ENCODE results near the gene SYT12. TPM values are rescaled to one million over a fixed set of nuclear protein-coding genes. Genes with fewer than 3 reads are reported as not detected.

SYT12 gene
- total and polyA plus RNA-seq, 2 donors (not counting 3 experiments of a cell fraction or from before 2014, with no cell fraction given), result not detected

- no peak for DNase-seq (ENCODE audit: low read depth, low spot score)
- no TSS peak for BruUV-seq (replicated peaks)
- POLR2A ChIA-PET, result no interaction called here
Observed at GRCh38 chr11:67066333-67066709, 43.4 kb downstream of the SYT12 start.

More at GRCh38 chr11:67066333-67066709, 43.4 kb downstream of the SYT12 start:
- Histone ChIP-seq H3K36me3 (ENCODE audit: control insufficient read depth in 2 of 2, extremely low read depth in 1 of 2, insufficient read depth in 2 of 2, low read length in 2 of 2) (no peaks in the 10 kb centered on the region), H3K27ac (ENCODE audit: insufficient read depth, low read depth, low read length) (no peak overlapping the region), H3K27me3 (ENCODE audit: control insufficient read depth in 2 of 2, insufficient read depth in 2 of 2, low read length in 2 of 2) (no peaks in the 10 kb centered on the region), H3K9me1 (replicated peaks; ENCODE audit: control insufficient read depth, extremely low read depth, insufficient read depth, low read length) (no peaks in the 10 kb centered on the region), H2AFZ (ENCODE audit: low read depth, low read length) (no peak overlapping the region), H3K79me2 (ENCODE audit: control insufficient read depth, insufficient read depth, low read length) (no peaks in the 10 kb centered on the region), H3K4me2 (ENCODE audit: insufficient read depth, low read length) (no peak overlapping the region), H3K9ac (replicated peaks; ENCODE audit: extremely low read depth, insufficient read depth, low read length) (no peak overlapping the region), H4K20me1 (replicated peaks; ENCODE audit: control insufficient read depth, extremely low read depth, insufficient read depth, low read length) (no peaks in the 10 kb centered on the region), H3K9me3 (replicated peaks; ENCODE audit: control insufficient read depth, insufficient read depth, low read length) (no peaks in the 10 kb centered on the region), H3K4me1 (ENCODE audit: control insufficient read depth, extremely low read depth, insufficient read depth, low read length) (no peaks in the 10 kb centered on the region), H3K4me3 (replicated peaks in 1 of 3; ENCODE audit: insufficient read depth in 1 of 3, low read depth in 1 of 3, low read length in 3 of 3) (no peak overlapping the region)
- intact Hi-C loops (cut with micrococcal nuclease), result no loop called here
- CTCF ChIA-PET, result interaction anchor here (0.8 to 1.7 kb wide), 3 partner anchors 11 to 173 kb away, joined by 3 to 6 read pairs (median 3); no protein-coding TSS in a partner anchor
- FAIRE-seq, result no peak
- dilution Hi-C loops (cut with MboI; ENCODE audit: extremely low pct_ligation_motif_present, low sequenced_read_pairs), result no loop called here
- no peak for TF ChIP-seq EZH2 (IDR thresholded peaks at IDR 0.05; ENCODE audit: borderline replicate concordance, low read depth, low read length, severe bottlenecking)
- no peak for TF ChIP-seq MAX (IDR thresholded peaks at IDR 0.05; ENCODE audit: insufficient read depth, insufficient read length)
- no peak for TF ChIP-seq CTCF (IDR thresholded peaks at IDR 0.05; ENCODE audit: extremely low read depth in 1 of 2, insufficient read depth in 1 of 2, low read depth in 1 of 2, low read length in 2 of 2)
- TF ChIP-seq POLR2AphosphoS5 (IDR thresholded peaks at IDR 0.05; ENCODE audit: insufficient read depth, low read depth, low read length), result no peak
- TF ChIP-seq JUN (IDR thresholded peaks at IDR 0.05; ENCODE audit: borderline replicate concordance, insufficient read depth, insufficient read length, low read depth), result no peak
- TF ChIP-seq POLR2A (IDR thresholded peaks at IDR 0.05; ENCODE audit: low read depth, low read length), result no peak
- no peak for TF ChIP-seq GATA2 (IDR thresholded peaks at IDR 0.05; ENCODE audit: insufficient read depth, insufficient read length, low read depth, low read length)
- TF ChIP-seq FOS (IDR thresholded peaks at IDR 0.05; ENCODE audit: borderline replicate concordance, insufficient read depth, low read length), result no peak
- no peak for TF ChIP-seq MYC (IDR thresholded peaks at IDR 0.05; ENCODE audit: low read depth, low read length)
